Measurements from ENCODE around the gene TMBIM1.
A peak's percentile ranks its signal among the peaks of the same experiment; 100 is the strongest.
"Not testable (repeated sequence)": the region's sequence is repeated elsewhere in the genome, so short reads cannot be mapped to it uniquely, and the experiment has no call there.

The TMBIM1 gene

GRCh38 chr2:218317835-218318234, 25.5 kb upstream of the TMBIM1 start:
- no peak for DNase-seq

- no peak for DNase-seq
Measured at GRCh38 chr2:218317303-218317630, 25.0 kb upstream of the TMBIM1 start.

- no peak for DNase-seq
Measured at GRCh38 chr2:218315397-218315796, 23.1 kb upstream of the TMBIM1 start.

GRCh38 chr2:218314764-218315163, 22.5 kb upstream of the TMBIM1 start:
- DNase-seq, result not testable (repeated sequence)

- DNase-seq, result no peak
Measured at GRCh38 chr2:218313356-218313755, 21.1 kb upstream of the TMBIM1 start.

- DNase-seq, result no peak
Measured at GRCh38 chr2:218312267-218312756, 20.0 kb upstream of the TMBIM1 start.

- not testable (repeated sequence) for DNase-seq
Measured at GRCh38 chr2:218311541-218312266, 19.4 kb upstream of the TMBIM1 start.

GRCh38 chr2:218310853-218311540, 18.7 kb upstream of the TMBIM1 start:
- DNase-seq, result no peak

GRCh38 chr2:218307415-218308090, 15.2 kb upstream of the TMBIM1 start:
- DNase-seq, result no peak

GRCh38 chr2:218306184-218306920, 14.0 kb upstream of the TMBIM1 start:
- DNase-seq, result no peak

- DNase-seq, result no peak
Measured at GRCh38 chr2:218305383-218305782, 13.1 kb upstream of the TMBIM1 start.

GRCh38 chr2:218301176-218301819, 9.0 kb upstream of the TMBIM1 start:
- DNase-seq, result peak; percentile 94

GRCh38 chr2:218300141-218300540, 7.8 kb upstream of the TMBIM1 start:
- no peak for DNase-seq

- no peak for DNase-seq
Measured at GRCh38 chr2:218298314-218298875, 6.1 kb upstream of the TMBIM1 start.

GRCh38 chr2:218296847-218297246, 4.5 kb upstream of the TMBIM1 start:
- no peak for DNase-seq

GRCh38 chr2:218296200-218296599, 3.9 kb upstream of the TMBIM1 start:
- DNase-seq, result no peak

GRCh38 chr2:218295029-218295428, 2.7 kb upstream of the TMBIM1 start:
- no peak for DNase-seq

GRCh38 chr2:218294430-218295022, 2.2 kb upstream of the TMBIM1 start:
- no peak for DNase-seq

- DNase-seq, result no peak
Measured at GRCh38 chr2:218293715-218294429, 1.6 kb upstream of the TMBIM1 start.

GRCh38 chr2:218291318-218292047, 820 bp downstream of the TMBIM1 start:
- DNase-seq, result no peak

Data from activated CD4-positive, alpha-beta T cell treated with anti-CD3 and anti-CD28 coated beads, Interleukin-2, Interleukin-6, amounts not matched to agents 100 ng/mL and 50 ng/mL, durations not matched to agents 16 hours and 8 hours (primary cell).